ENCODE measurements around the gene VGF.
"Not testable (repeated sequence)": the region's sequence is repeated elsewhere in the genome, so short reads cannot be mapped to it uniquely, and the experiment has no call there.

Gene VGF

DNA sequence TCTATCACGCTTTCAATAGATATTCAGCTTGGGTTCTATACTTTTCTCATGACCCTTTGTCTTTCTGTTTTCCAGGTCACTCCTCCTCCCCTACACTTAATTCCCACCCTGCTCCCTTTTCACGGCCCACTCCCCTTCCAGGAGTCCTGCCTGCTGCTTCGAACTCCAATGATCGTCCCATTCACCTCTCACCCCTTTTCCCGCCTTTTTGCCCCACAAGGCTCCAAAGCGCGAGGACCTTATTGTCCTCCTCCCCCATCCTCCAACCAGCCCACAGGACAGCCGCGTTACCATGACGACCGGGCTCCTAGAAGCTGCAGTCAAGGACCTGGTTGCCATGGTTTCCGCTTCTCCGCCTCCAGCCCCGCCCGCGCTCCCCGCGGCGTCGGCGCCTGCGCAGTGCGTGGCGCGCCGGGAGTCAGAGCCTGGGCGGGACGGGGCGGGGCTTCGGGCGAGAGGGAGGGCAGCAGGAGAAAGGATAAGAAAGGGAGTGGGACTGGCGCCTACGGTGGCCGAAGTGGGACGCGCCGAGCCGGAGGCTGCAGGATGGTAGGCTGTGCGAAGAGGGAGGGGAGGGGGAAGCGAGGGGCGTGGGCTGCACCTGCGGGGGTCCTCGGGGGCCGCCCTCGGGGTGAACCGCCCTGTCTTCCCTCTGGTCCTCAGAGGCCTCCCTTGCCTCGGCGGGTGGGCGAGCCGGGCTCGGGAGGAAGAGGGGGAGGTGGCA is 11.2 kb downstream of the VGF start, which contains the start of gene AP1S1:
AP1S1 (plus strand) TSS at position 508 of the 724 bp plus-strand sequence; CDS start at position 547, 39 bp downstream.
- DNase-seq: peak; percentile 93 to 95
- TF ChIP-seq GATA1 (IDR thresholded peaks at IDR 0.05; ENCODE audit: low read depth, low read length): no peak
- no peak for TF ChIP-seq POLR2A (IDR thresholded peaks at IDR 0.05; ENCODE audit: low read length)

DNA sequence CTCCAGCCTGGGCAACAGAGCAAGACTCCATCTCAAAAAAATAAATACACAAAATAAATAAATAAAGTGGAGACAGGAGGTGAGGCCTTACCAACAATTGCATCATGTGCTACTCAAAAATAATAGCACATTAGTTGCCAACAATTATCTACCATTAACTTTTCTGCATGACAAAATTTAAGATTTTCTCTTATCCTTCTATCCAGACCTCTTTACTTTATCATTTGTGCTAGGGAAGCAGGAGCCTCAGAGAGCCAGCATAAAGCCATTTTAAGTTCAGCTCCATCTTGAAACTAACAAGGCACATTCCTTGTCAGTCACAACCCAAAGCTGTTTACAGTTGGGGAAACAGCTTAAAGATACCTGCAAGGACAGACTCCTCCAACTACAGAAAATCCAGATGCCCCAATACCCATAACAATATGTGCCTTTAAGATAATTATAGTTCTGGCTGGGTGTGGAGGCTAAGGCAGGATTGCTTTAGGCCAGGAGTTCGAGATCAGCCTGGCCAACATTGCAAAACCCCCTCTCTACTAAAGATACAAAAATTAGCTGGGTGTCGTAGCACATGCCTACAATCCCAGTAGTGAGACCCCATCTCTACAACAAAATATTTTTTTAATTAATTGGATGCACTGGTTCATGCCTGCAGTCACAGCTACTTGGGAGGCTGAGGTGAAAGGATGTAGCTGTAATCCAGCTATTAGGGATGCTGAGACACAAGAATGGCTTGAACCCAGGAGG is 13.3 kb downstream of the VGF start:
- TF ChIP-seq POLR2A (IDR thresholded peaks at IDR 0.05; ENCODE audit: low read length): no peak
- no peak for TF ChIP-seq GATA1 (IDR thresholded peaks at IDR 0.05; ENCODE audit: low read depth, low read length)
- peak; percentile 34 to 53 for DNase-seq

DNA sequence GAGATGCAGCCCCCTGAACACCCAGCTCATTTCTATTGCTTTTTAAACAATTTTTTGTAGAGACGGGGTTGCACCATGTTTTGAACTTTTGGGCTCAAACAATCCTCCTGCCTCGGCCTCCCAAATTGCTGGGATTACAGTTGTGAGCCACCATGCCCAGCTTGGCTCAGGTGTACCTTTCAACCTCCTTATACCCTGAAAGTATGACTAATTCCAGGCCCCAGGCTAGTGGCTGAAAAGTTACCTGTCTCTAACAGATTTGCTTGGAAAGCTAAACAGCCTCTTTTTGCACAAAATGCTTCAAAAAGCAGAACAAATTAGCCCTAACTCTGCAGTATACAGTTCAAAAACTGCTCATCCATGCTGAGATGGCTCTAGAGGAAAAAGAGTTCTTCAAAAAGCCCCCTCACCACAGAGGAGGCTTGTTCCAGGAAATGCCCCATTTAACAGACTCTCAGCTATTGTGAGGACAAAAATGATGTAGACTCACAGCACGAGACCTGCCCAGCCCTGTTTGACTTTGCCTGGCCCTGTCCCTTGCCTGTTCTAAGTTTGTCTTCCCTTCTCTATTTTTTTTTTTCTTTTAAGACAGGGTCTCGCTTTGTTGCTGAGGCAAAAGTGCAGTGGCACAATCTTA is 24.5 kb downstream of the VGF start:
- DNase-seq: no peak
- TF ChIP-seq POLR2A (IDR thresholded peaks at IDR 0.05; ENCODE audit: low read length) (no peak), GATA1 (IDR thresholded peaks at IDR 0.05; ENCODE audit: low read depth, low read length) (no peak)

DNA sequence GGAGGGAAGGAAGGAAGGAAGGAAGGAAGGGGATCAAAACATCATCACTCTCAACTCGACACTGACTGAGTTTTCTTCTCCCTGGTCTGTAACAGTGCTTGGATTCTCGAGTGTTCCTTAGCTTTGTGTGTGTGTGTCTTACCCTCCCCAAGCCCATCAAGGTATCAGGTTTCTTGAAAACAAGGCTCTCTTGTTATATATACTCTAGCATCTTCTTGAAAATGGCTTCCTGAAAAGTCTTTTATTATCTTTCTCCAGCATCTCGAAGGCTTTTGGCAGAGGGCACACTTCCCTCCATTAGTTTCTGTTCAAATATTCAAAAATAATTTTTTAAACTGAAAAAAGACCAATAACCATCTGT is 25.1 kb downstream of the VGF start:
- no peak for DNase-seq
- TF ChIP-seq POLR2A (IDR thresholded peaks at IDR 0.05; ENCODE audit: low read length) (no peak), GATA1 (IDR thresholded peaks at IDR 0.05; ENCODE audit: low read depth, low read length) (no peak)

DNA sequence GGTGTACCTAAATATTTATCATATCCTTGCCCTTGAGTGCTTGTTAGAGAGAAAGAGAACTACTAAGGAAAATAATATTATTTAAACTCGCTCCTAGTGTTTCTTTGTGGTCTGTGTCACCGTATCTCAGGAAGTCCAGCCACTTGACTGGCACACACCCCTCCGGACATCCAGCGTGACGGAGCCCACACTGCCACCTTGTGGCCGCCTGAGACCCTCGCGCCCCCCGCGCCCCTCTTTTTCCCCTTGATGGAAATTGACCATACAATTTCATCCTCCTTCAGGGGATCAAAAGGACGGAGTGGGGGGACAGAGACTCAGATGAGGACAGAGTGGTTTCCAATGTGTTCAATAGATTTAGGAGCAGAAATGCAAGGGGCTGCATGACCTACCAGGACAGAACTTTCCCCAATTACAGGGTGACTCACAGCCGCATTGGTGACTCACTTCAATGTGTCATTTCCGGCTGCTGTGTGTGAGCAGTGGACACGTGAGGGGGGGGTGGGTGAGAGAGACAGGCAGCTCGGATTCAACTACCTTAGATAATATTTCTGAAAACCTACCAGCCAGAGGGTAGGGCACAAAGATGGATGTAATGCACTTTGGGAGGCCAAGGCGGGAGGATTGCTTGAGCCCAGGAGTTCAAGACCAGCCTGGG is 27.0 kb downstream of the VGF start:
- no peak for TF ChIP-seq GATA1 (IDR thresholded peaks at IDR 0.05; ENCODE audit: low read depth, low read length)
- TF ChIP-seq POLR2A (IDR thresholded peaks at IDR 0.05; ENCODE audit: low read length): peak; percentile 55
- peak; percentile 83 to 92 for DNase-seq

DNA sequence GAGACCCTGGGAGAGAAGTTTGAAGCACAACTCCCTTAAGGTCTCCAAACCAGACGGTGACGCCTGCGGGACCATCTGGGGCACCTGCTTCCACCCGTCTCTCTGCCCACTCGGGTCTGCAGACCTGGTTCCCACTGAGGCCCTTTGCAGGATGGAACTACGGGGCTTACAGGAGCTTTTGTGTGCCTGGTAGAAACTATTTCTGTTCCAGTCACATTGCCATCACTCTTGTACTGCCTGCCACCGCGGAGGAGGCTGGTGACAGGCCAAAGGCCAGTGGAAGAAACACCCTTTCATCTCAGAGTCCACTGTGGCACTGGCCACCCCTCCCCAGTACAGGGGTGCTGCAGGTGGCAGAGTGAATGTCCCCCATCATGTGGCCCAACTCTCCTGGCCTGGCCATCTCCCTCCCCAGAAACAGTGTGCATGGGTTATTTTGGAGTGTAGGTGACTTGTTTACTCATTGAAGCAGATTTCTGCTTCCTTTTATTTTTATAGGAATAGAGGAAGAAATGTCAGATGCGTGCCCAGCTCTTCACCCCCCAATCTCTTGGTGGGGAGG is 27.6 kb downstream of the VGF start:
- no peak for DNase-seq
- no peak for TF ChIP-seq GATA1 (IDR thresholded peaks at IDR 0.05; ENCODE audit: low read depth, low read length)
- TF ChIP-seq POLR2A (IDR thresholded peaks at IDR 0.05; ENCODE audit: low read length): no peak

DNA sequence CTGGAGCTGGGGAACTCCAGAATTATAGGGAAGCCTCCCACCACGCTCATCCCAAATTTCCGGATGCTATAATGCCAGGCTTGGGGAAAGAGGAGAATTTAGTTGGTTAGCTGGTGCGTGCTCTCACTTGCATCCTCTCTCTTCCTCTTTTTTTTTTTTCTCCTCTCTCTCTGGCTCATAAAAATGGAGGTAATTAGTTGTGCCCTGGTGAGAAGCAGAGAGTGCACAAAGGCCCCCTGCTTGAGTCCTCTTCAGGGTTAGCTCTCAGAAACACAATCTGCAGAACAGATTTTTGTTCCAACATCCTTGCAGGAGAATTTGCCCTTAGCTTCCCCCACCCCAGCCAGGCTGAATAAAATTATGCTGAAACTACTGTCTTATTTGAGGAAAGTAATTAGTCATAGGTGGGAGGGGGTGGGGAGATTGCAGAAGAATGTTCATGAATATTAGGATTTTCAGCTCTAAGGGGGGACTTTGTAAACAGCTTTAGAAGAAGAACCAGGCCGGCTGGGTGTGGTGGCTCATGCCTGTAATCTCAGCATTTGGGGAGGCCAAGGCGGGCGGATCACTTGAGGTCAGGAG is 30.9 kb downstream of the VGF start:
- TF ChIP-seq GATA1 (IDR thresholded peaks at IDR 0.05; ENCODE audit: low read depth, low read length): no peak
- no peak for DNase-seq

DNA sequence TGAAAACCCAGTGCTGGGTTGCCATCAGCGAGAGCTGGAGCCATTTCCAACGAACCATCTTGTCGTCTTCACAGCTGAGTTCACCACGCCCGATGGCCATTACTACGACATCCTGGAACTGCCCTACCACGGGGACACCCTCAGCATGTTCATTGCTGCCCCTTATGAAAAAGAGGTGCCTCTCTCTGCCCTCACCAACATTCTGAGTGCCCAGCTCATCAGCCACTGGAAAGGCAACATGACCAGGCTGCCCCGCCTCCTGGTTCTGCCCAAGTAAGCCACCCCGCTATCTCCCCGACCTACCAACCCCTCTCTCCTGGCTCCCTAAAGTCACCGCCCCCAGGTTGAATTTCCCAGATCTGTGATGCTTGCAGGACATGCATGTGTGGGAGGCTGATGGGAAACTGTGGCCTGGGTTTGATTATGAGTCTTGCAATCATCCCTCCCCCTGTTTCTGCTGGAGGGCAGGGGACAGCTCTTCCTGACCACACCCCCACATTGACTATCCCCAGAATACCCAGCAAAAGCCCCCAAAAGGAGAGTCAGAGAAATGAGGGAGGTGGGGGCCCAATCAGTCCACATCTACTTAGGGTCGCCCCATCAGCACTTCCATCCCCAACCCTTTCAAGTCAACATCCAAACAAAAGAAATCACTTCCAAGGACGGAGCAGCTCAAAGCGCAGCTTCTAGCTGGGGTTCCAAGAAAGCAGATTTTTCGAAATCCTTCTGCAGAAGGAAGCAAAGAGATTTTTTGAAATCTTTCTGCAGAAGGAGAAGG is 31.6 kb downstream of the VGF start:
- TF ChIP-seq POLR2A (IDR thresholded peaks at IDR 0.05; ENCODE audit: low read length) (peak; percentile 52), GATA1 (IDR thresholded peaks at IDR 0.05; ENCODE audit: low read depth, low read length) (no peak)
- no peak for DNase-seq

DNA sequence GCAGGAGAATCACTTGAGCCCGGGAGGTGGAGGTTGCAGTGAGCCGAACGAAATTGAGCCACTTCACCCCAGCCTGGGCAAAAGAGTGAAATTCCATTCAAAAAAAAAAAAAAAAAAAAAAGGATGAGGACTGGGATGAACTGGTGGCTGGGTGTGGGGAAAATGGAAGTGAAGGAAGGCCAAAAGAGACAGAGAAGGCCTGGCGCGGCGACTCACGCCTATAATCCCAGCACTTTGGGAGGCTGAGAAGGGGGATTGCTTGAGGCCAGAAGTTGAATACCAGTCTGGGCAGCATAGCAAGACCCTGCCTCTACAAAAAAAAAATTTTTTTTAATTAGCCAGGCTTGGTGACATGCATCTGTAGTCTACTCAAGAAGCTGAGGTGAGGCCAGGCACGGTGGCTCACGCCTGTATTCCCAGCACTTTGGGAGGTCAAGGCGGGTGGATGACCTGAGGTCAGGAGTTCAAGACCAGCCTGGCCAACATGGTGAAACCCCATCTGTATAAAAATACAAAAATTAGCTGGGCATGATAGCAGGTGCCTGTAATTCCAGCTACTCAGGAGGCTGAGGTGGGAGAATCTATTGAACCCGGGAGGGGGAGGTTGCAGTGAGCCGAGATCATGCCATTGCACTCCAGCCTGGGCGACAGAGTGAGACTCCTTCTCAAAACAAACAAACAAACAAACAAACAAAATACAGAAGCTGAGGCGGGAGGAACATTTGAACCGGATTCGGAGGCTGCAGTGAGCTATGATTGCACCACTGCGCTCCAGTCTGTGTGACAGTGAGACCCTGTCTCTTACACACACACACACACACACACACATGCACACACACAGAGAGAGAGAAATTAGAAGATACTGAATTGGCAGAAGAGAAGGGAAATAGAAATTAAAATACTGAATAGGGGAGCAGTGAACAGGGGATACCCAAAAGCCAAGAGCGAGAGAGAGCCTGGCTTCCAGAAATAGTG is 32.5 kb downstream of the VGF start:
- not testable (repeated sequence) for DNase-seq

DNA sequence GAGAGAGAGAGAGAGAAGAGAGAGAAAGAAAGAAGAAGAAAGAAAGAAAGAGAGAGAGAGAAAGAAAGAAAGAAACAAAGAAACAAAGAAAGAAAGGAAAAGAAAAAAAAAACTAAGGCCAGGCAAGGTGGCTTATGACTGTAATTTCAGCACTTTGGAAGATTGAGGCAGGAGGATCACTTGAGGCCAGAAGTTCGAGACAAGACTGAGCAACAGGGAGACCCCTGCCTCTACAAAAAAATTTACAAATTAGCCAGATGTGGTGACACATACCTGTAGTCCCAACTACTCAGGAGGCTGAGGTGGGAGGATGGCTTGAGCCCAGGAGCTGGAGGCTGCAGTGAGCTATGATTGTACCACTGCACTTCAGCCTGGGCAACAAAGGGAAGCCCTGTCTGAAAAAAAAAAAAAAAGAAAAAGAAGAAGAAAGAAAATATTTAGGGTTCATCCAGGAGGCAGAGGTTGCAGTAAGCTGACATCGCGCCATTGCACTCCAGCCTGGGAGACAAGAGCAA is 35.7 kb downstream of the VGF start:
- DNase-seq: no peak
- TF ChIP-seq GATA1 (IDR thresholded peaks at IDR 0.05; ENCODE audit: low read depth, low read length): no peak
- TF ChIP-seq POLR2A (IDR thresholded peaks at IDR 0.05; ENCODE audit: low read length): no peak

DNA sequence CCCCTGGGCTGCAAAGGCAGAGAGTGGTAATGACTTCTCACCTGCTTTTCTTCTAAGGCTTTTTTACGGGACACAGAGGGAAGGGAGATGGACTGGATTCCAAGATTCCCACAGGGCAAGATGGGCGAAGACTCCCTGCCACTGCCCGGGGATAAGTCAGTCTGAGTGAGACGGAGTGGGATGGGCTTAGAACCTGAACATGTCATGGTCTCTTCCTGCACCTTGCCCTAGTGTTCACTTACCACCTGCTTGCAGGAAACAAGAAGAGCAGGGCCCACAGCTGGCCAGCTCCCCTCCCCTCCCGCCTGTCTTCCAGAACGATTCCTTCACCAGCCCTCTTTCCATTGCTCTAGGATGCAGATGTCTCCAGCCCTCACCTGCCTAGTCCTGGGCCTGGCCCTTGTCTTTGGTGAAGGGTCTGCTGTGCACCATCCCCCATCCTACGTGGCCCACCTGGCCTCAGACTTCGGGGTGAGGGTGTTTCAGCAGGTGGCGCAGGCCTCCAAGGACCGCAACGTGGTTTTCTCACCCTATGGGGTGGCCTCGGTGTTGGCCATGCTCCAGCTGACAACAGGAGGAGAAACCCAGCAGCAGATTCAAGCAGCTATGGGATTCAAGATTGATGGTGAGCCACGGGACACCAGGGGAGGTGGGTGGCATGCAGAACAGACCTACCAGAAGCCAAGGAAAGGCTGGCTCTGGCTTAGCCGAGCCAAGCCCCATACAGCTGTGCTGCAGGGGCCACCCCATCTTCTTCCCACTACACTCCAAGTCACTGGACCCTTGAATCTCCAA is 37.1 kb downstream of the VGF start:
- DNase-seq: no peak
- TF ChIP-seq GATA1 (IDR thresholded peaks at IDR 0.05; ENCODE audit: low read depth, low read length) (no peak), POLR2A (IDR thresholded peaks at IDR 0.05; ENCODE audit: low read length) (peak; percentile 33)
